H9 (cell line): Measurements from ENCODE around the gene LRMDA. TPM values are rescaled to one million over a fixed set of nuclear protein-coding genes. Genes with fewer than 3 reads are reported as not detected.

ENCODE experiments used
- DNase-seq: peaks from one replicate; pipeline ENCODE4 v3.0.0-alpha.2; 2017
- H2AFZ ChIP-seq: one replicate; pipeline ENCODE4 v1.6.1; 2013; ENCODE audit warnings: mild to moderate bottlenecking, low read length, control low read depth, moderate library complexity
- H2AK5ac ChIP-seq: 2 replicates; pipeline ENCODE4 v1.6.1; 2013; ENCODE audit warnings: low read length, control low read depth, mixed read lengths; ENCODE audit not compliant: insufficient read length
- H2BK120ac ChIP-seq: one replicate; pipeline ENCODE4 v1.6.1; 2013; ENCODE audit warnings: low read depth, mild to moderate bottlenecking, low read length, control low read depth, inconsistent platforms; ENCODE audit not compliant: poor library complexity, severe bottlenecking
- H2BK12ac ChIP-seq: 2 replicates; pipeline ENCODE4 v1.6.1; 2013; ENCODE audit warnings: low read length, control low read depth, mixed read lengths, low read depth; ENCODE audit not compliant: insufficient read length
- H2BK15ac ChIP-seq: 2 replicates; pipeline ENCODE4 v1.6.1; 2013; ENCODE audit warnings: low read depth, low read length, control low read depth
- H2BK20ac ChIP-seq: one replicate; pipeline ENCODE4 v1.6.1; 2013; ENCODE audit warnings: low read depth, mild to moderate bottlenecking, low read length, control low read depth, inconsistent platforms; ENCODE audit not compliant: poor library complexity, severe bottlenecking
- H2BK5ac ChIP-seq: 2 replicates; pipeline ENCODE4 v1.6.1; 2013; ENCODE audit warnings: low read length, control low read depth, mixed read lengths; ENCODE audit not compliant: insufficient read length
- H3K14ac ChIP-seq: 2 replicates; pipeline ENCODE4 v1.6.1; 2013; ENCODE audit warnings: low read length, control low read depth; ENCODE audit not compliant: insufficient read depth
- H3K18ac ChIP-seq: 2 replicates; pipeline ENCODE4 v1.6.1; 2013; ENCODE audit warnings: low read depth, mild to moderate bottlenecking, mixed read lengths, low read length, control low read depth; ENCODE audit not compliant: insufficient read length
- H3K23ac ChIP-seq: 2 replicates; pipeline ENCODE4 v1.6.1; 2013; ENCODE audit warnings: low read length, control low read depth, mixed read lengths, low read depth; ENCODE audit not compliant: insufficient read length
- H3K23me2 ChIP-seq: 2 replicates; pipeline ENCODE4 v1.6.1; 2013; ENCODE audit warnings: low read depth, mild to moderate bottlenecking, mixed read lengths, low read length, control low read depth; ENCODE audit not compliant: insufficient read length, poor library complexity, severe bottlenecking
- H3K27ac ChIP-seq: 2 replicates; pipeline ENCODE4 v1.5.1; 2013; ENCODE audit warnings: low read length, control low read depth, mixed read lengths, low read depth; ENCODE audit not compliant: insufficient read length
- H3K27me3 ChIP-seq: 2 replicates; pipeline ENCODE4 v1.6.1; 2013; ENCODE audit warnings: low read length, control low read depth, inconsistent platforms; ENCODE audit not compliant: insufficient read depth
- H3K4ac ChIP-seq: 2 replicates; pipeline ENCODE4 v1.6.1; 2013; ENCODE audit warnings: low read depth, mild to moderate bottlenecking, control low read depth, inconsistent platforms, low read length, moderate library complexity
- H3K4me1 ChIP-seq: 2 replicates; pipeline ENCODE4 v1.6.1; 2013; ENCODE audit warnings: low read length, control low read depth, inconsistent platforms; ENCODE audit not compliant: insufficient read depth
- H3K4me2 ChIP-seq: 2 replicates; pipeline ENCODE4 v1.6.1; 2013; ENCODE audit warnings: low read length, control low read depth, mixed read lengths; ENCODE audit not compliant: insufficient read length, insufficient read depth
- H3K56ac ChIP-seq: 2 replicates; pipeline ENCODE4 v1.6.1; 2013; ENCODE audit warnings: low read depth, mild to moderate bottlenecking, mixed read lengths, low read length, control low read depth; ENCODE audit not compliant: insufficient read length
- H3K79me1 ChIP-seq: 2 replicates; pipeline ENCODE4 v1.6.1; 2013; ENCODE audit warnings: low read depth, mild to moderate bottlenecking, moderate library complexity, low read length, control low read depth, inconsistent platforms; ENCODE audit not compliant: insufficient read depth, poor library complexity, severe bottlenecking
- H3K79me2 ChIP-seq: 2 replicates; pipeline ENCODE4 v1.6.1; 2013; ENCODE audit warnings: low read length, control low read depth, inconsistent platforms; ENCODE audit not compliant: insufficient read depth
- H3K9ac ChIP-seq: 2 replicates; pipeline ENCODE4 v1.6.1; 2013; ENCODE audit warnings: low read length, control low read depth, mixed read lengths; ENCODE audit not compliant: insufficient read length; ENCODE audit errors: extremely low read depth
- H3K9me3 ChIP-seq: one replicate; pipeline ENCODE4 v1.6.1; 2013; ENCODE audit warnings: low read depth, low read length, inconsistent platforms; ENCODE audit not compliant: control insufficient read depth
- H3T11ph ChIP-seq: one replicate; pipeline ENCODE4 v1.6.1; 2013; ENCODE audit warnings: mild to moderate bottlenecking, low read length, control low read depth, inconsistent platforms
- H4K20me1 ChIP-seq: one replicate; pipeline ENCODE4 v1.6.1; 2013; ENCODE audit not compliant: control insufficient read depth, insufficient read length, insufficient read depth
- H4K5ac ChIP-seq: 2 replicates; pipeline ENCODE4 v1.6.1; 2013; ENCODE audit warnings: low read depth, mild to moderate bottlenecking, mixed read lengths, low read length, control low read depth; ENCODE audit not compliant: insufficient read length
- H4K8ac ChIP-seq: replicated peaks from 2 replicates; pipeline ENCODE4 v1.6.1; 2013; ENCODE audit warnings: low read length, control low read depth, mixed read lengths, low read depth; ENCODE audit not compliant: insufficient read length
- H4K91ac ChIP-seq: 2 replicates; pipeline ENCODE4 v1.6.1; 2013; ENCODE audit warnings: low read depth, mild to moderate bottlenecking, moderate library complexity, mixed read lengths, low read length, control low read depth; ENCODE audit not compliant: insufficient read length
- H3K27ac Mint-ChIP-seq, 3 experiments: 2 replicates in 2 of 3; 3 replicates in 1 of 3; pipeline ENCODE4 v1.8.0; 2020 to 2021; ENCODE audit warnings: mixed read lengths in 3 of 3, mild to moderate bottlenecking in 1 of 3, moderate library complexity in 1 of 3
- H3K27me3 Mint-ChIP-seq: 2 replicates; pipeline ENCODE4 v1.8.0; 2021; ENCODE audit warnings: low read depth, mild to moderate bottlenecking, moderate library complexity, mixed read lengths
- H3K36me3 Mint-ChIP-seq, 3 experiments: 2 replicates in 2 of 3; 3 replicates in 1 of 3; pipeline ENCODE4 v1.8.0; 2020 to 2021; ENCODE audit warnings: low read depth in 3 of 3, mixed read lengths in 3 of 3; ENCODE audit not compliant: insufficient read depth in 1 of 3
- H3K4me1 Mint-ChIP-seq, 2 experiments: 2 replicates each; pipeline ENCODE4 v1.8.0; 2020; ENCODE audit warnings: mixed read lengths in 2 of 2
- H3K4me3 Mint-ChIP-seq, 2 experiments: 2 replicates in 1 of 2; 3 replicates in 1 of 2; pipeline ENCODE4 v1.8.0; 2020 to 2021; ENCODE audit warnings: mild to moderate bottlenecking in 2 of 2, mixed read lengths in 2 of 2, moderate library complexity in 1 of 2
- H3K9me3 Mint-ChIP-seq, 2 experiments: 2 replicates in 1 of 2; 3 replicates in 1 of 2; pipeline ENCODE4 v1.8.0; 2020; ENCODE audit warnings: mild to moderate bottlenecking in 2 of 2, mixed read lengths in 2 of 2, moderate library complexity in 1 of 2
- CTCF ChIP-seq: fragments of 200-600 bp; sonication (generic); conservative IDR thresholded peaks from 3 replicates; pipeline ENCODE4 v1.8.0; 2021; ENCODE audit warnings: antibody characterized with exemption, mild to moderate bottlenecking
- WGBS: extraction: QIAGEN DNeasy Blood & Tissue Kit; methylation state at CpG from one replicate; pipeline ENCODE4 v1.1.7; 2013; ENCODE audit warnings: missing lambda C conversion rate, low lambda C conversion rate, mixed read lengths; ENCODE audit not compliant: insufficient read length; ENCODE audit errors: extremely low coverage; 5-methylcytosine and 5-hydroxymethylcytosine counted together
- total RNA-seq: library from RNA; stranded (reverse); gene quantifications from 2 replicates; pipeline ENCODE4 v1.2.1, GENCODE V29; 2021

LRMDA gene
- total RNA-seq, 1 experiment from 2014 or later: 1.8 TPM

- Mint-ChIP-seq H3K36me3 (no peaks in the 10 kb centered on the region), H3K27me3 (no peaks in the 10 kb centered on the region), H3K4me3 (no peak overlapping the region), H3K27ac (no peak overlapping the region), H3K4me1 (peaks cover 8% of the 10 kb centered on the region in 2 experiments), H3K9me3 (no peaks in the 10 kb centered on the region)
- Histone ChIP-seq H4K5ac (no peak overlapping the region), H2BK120ac (no peak overlapping the region), H3K79me1 (no peaks in the 10 kb centered on the region), H3K23me2 (no peaks in the 10 kb centered on the region), H2BK12ac (no peak overlapping the region), H4K20me1 (no peaks in the 10 kb centered on the region), H2BK20ac (no peak overlapping the region), H4K91ac (no peak overlapping the region), H4K8ac (no peak overlapping the region), H3K23ac (no peak overlapping the region), H3K4me1 (no peaks in the 10 kb centered on the region), H2BK5ac (no peak overlapping the region), H3K9ac (no peak overlapping the region), H2BK15ac (no peak overlapping the region), H3K27ac (no peak overlapping the region), H3K4me2 (no peak overlapping the region), H3K79me2 (no peaks in the 10 kb centered on the region), H3K18ac (no peak overlapping the region), H3K14ac (no peak overlapping the region; the same call in 1 of the 2 replicates), H3K9me3 (no peaks in the 10 kb centered on the region), H2AFZ (no peak overlapping the region), H3T11ph (no peak overlapping the region), H3K56ac (no peak overlapping the region), H3K27me3 (no peaks in the 10 kb centered on the region), H2AK5ac (no peak overlapping the region), H3K4ac (no peak overlapping the region)
- no CpG with 5 or more reads among the region's 15 CpGs for WGBS
- no peak for DNase-seq
- no peak for TF ChIP-seq CTCF
These were observed 305.6 kb downstream of the LRMDA start for GRCh38 chr10:75736889-75737579.
